Loucy (cell line): Measurements from ENCODE around the gene KIF4A.

ENCODE experiments used
- EZH2phosphoT487 ChIP-seq: fragments of 200-600 bp; IDR thresholded peaks from 2 replicates; pipeline ENCODE4 v1.6.1; 2018; ENCODE audit warnings: antibody characterized with exemption, mild to moderate bottlenecking, moderate library complexity, borderline replicate concordance
- TF ChIP-seq, protein P1 (sequence below): fragments of 200-600 bp; sonication (generic); conservative IDR thresholded peaks from 2 replicates; pipeline ENCODE4 v1.5.1; 2014; ENCODE audit warnings: mild to moderate bottlenecking, antibody characterized with exemption, low read length

DNA sequence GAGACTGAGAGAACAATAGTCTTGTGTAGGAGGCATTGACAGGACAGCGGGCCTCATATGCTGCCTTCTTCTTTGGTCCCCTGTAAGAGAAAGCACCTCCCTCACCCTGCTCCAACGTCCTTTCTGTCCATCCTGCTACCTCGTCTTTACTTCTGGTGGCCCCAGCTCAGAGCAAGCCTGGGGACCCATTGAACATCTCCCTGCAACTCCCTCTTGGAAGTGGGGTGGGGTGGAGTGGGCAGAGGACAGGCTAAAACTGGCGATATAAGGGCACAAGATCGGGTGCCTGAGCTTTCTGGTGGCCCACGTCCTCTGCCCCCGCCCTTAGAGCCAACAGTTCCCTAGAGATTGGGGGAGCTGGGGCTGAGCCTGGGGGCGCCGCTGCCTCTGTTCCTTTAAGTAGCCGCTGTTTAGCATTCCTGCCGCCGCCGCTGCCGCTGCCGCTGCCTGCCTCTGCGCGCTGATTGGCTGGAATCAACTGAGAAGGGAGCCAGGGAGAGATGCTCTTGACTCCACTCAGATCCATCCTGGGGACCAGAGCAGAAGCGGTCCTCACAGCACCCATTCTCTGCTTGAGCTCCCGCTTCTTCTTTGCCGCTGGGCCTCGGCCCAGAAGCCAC, 154.5 kb downstream of the KIF4A start, which contains the start of gene DLG3:
- TF ChIP-seq, protein P1, sequence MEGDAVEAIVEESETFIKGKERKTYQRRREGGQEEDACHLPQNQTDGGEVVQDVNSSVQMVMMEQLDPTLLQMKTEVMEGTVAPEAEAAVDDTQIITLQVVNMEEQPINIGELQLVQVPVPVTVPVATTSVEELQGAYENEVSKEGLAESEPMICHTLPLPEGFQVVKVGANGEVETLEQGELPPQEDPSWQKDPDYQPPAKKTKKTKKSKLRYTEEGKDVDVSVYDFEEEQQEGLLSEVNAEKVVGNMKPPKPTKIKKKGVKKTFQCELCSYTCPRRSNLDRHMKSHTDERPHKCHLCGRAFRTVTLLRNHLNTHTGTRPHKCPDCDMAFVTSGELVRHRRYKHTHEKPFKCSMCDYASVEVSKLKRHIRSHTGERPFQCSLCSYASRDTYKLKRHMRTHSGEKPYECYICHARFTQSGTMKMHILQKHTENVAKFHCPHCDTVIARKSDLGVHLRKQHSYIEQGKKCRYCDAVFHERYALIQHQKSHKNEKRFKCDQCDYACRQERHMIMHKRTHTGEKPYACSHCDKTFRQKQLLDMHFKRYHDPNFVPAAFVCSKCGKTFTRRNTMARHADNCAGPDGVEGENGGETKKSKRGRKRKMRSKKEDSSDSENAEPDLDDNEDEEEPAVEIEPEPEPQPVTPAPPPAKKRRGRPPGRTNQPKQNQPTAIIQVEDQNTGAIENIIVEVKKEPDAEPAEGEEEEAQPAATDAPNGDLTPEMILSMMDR = no peak
- TF ChIP-seq EZH2phosphoT487 = no peak
